ENCODE results near the gene KIF11. TPM values are rescaled to one million over a fixed set of nuclear protein-coding genes. Genes with fewer than 3 reads are reported as not detected.

Gene KIF11
- total and polyA plus RNA-seq, 2 of the 13 experiments (the other 11 are each of a cell fraction or from before 2014, with no cell fraction given), result 8.7 to 38.4 TPM

- TF ChIP-seq HDAC6 (IDR thresholded peaks at IDR 0.05; ENCODE audit: low read depth, low read length), result no peak
- no peak for TF ChIP-seq ZNF552 (CRISPR knock-in tag; IDR thresholded peaks at IDR 0.05; ENCODE audit: borderline replicate concordance)
- TF ChIP-seq HOXA3 (CRISPR knock-in tag; IDR thresholded peaks at IDR 0.05), result peak; percentile 52
- no peak for TF ChIP-seq IRF2 (CRISPR knock-in tag; IDR thresholded peaks at IDR 0.05)
- TF ChIP-seq ZNF577 (CRISPR knock-in tag; IDR thresholded peaks at IDR 0.05; ENCODE audit: borderline replicate concordance, low read depth), result no peak
- no peak for TF ChIP-seq FOXK1 (CRISPR knock-in tag; IDR thresholded peaks at IDR 0.05; ENCODE audit: borderline replicate concordance, low read depth)
- no peak for TF ChIP-seq FOXJ3 (CRISPR knock-in tag; IDR thresholded peaks at IDR 0.05; ENCODE audit: borderline replicate concordance)
- no peak; the same call in 1 of the 2 replicates for TF ChIP-seq ZNF790 (CRISPR knock-in tag; IDR thresholded peaks at IDR 0.05; ENCODE audit: borderline replicate concordance)
- TF ChIP-seq NR3C1 (CRISPR knock-in tag; IDR thresholded peaks at IDR 0.05), result no peak
- TF ChIP-seq, protein P1, sequence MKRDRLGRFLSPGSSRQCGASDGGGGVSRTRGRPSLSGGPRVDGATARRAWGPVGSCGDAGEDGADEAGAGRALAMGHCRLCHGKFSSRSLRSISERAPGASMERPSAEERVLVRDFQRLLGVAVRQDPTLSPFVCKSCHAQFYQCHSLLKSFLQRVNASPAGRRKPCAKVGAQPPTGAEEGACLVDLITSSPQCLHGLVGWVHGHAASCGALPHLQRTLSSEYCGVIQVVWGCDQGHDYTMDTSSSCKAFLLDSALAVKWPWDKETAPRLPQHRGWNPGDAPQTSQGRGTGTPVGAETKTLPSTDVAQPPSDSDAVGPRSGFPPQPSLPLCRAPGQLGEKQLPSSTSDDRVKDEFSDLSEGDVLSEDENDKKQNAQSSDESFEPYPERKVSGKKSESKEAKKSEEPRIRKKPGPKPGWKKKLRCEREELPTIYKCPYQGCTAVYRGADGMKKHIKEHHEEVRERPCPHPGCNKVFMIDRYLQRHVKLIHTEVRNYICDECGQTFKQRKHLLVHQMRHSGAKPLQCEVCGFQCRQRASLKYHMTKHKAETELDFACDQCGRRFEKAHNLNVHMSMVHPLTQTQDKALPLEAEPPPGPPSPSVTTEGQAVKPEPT (CRISPR knock-in tag; IDR thresholded peaks at IDR 0.05; ENCODE audit: low read depth), result no peak
- 0 out of 2 replicates have a peak, but pooled peaks have one; percentile 20 for TF ChIP-seq ZNF564 (CRISPR knock-in tag; IDR thresholded peaks at IDR 0.05)
- TF ChIP-seq HNRNPLL (IDR thresholded peaks at IDR 0.05; ENCODE audit: low read depth, low read length, poor library complexity, severe bottlenecking), result no peak
- TF ChIP-seq, protein P2, sequence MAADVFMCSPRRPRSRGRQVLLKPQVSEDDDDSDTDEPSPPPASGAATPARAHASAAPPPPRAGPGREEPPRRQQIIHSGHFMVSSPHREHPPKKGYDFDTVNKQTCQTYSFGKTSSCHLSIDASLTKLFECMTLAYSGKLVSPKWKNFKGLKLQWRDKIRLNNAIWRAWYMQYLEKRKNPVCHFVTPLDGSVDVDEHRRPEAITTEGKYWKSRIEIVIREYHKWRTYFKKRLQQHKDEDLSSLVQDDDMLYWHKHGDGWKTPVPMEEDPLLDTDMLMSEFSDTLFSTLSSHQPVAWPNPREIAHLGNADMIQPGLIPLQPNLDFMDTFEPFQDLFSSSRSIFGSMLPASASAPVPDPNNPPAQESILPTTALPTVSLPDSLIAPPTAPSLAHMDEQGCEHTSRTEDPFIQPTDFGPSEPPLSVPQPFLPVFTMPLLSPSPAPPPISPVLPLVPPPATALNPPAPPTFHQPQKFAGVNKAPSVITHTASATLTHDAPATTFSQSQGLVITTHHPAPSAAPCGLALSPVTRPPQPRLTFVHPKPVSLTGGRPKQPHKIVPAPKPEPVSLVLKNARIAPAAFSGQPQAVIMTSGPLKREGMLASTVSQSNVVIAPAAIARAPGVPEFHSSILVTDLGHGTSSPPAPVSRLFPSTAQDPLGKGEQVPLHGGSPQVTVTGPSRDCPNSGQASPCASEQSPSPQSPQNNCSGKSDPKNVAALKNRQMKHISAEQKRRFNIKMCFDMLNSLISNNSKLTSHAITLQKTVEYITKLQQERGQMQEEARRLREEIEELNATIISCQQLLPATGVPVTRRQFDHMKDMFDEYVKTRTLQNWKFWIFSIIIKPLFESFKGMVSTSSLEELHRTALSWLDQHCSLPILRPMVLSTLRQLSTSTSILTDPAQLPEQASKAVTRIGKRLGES (CRISPR knock-in tag; IDR thresholded peaks at IDR 0.05; ENCODE audit: borderline replicate concordance), result no peak
- TF ChIP-seq ESRRA (CRISPR knock-in tag; IDR thresholded peaks at IDR 0.05; ENCODE audit: low read depth), result no peak
- peak; percentile 23; the same call in 1 of the 2 replicates for TF ChIP-seq ZNF138 (CRISPR knock-in tag; IDR thresholded peaks at IDR 0.05; ENCODE audit: low read depth)
- TF ChIP-seq KDM3A (CRISPR knock-in tag; IDR thresholded peaks at IDR 0.05; ENCODE audit: low read depth), result no peak
- TF ChIP-seq ZNF354B (CRISPR knock-in tag; IDR thresholded peaks at IDR 0.05), result no peak
- peak; percentile 55; the same call in 1 of the 2 replicates for TF ChIP-seq MAX (IDR thresholded peaks at IDR 0.05)
- TF ChIP-seq HOXA5 (CRISPR knock-in tag; IDR thresholded peaks at IDR 0.05), result peak; percentile 17; the same call in 1 of the 2 replicates
- no peak for TF ChIP-seq HNRNPK (IDR thresholded peaks at IDR 0.05; ENCODE audit: low read depth, low read length, poor library complexity, severe bottlenecking)
- no peak for TF ChIP-seq REXO4 (CRISPR knock-in tag; IDR thresholded peaks at IDR 0.05; ENCODE audit: borderline replicate concordance)
- TF ChIP-seq BCL6 (CRISPR knock-in tag; IDR thresholded peaks at IDR 0.05), result peak; percentile 9; the same call in 1 of the 2 replicates
- no peak for TF ChIP-seq ZNF329 (CRISPR knock-in tag; IDR thresholded peaks at IDR 0.05; ENCODE audit: low read depth)
- no peak for TF ChIP-seq NFATC3 (CRISPR knock-in tag; IDR thresholded peaks at IDR 0.05)
Observed at GRCh38 chr10:92689663-92690210, 96.8 kb downstream of the KIF11 start, which contains the start of gene HHEX (continued).

Measured in HepG2 (cell line).